ENCODE measurements around the gene PARP1. TPM values are rescaled to one million over a fixed set of nuclear protein-coding genes. Genes with fewer than 3 reads are reported as not detected.
"Not testable (repeated sequence)": the region's sequence is repeated elsewhere in the genome, so short reads cannot be mapped to it uniquely, and the experiment has no call there.

PARP1 gene
- polyA plus RNA-seq, 1 donor from 2014 or later: 321 TPM

GRCh38 chr1:226349081-226349480 lies 58.8 kb downstream of the PARP1 start:
- Mint-ChIP-seq H3K4me3 (peak overlapping the region in 2 of 4 donors; percentile 37 to 63), H3K27me3 (no peaks in the 10 kb centered on the region), H3K27ac (peak overlapping the region in 1 of 3 donors; percentile 6), H3K36me3 (peaks cover 2% of the 10 kb centered on the region), H3K4me1 (peaks cover 29 to 39% (median 35%) of the 10 kb centered on the region in 3 donors), H3K9me3 (no peaks in the 10 kb centered on the region)

GRCh38 chr1:226344441-226345259 lies 63.2 kb downstream of the PARP1 start:
- H3K4me3 Mint-ChIP-seq: peak overlapping the region in 2 of 4 donors; percentile 50 to 71
- peak overlapping the region in 2 of 3 donors; percentile 54 to 83 for H3K27ac Mint-ChIP-seq
- H3K36me3 Mint-ChIP-seq: peaks cover 2% of the 10 kb centered on the region
- H3K4me1 Mint-ChIP-seq: peaks cover 15 to 26% (median 15%) of the 10 kb centered on the region in 3 donors
- H3K27me3 Mint-ChIP-seq: peaks cover 2% of the 10 kb centered on the region
- peaks cover 0 to 6% (median 0%) of the 10 kb centered on the region in 3 donors for H3K9me3 Mint-ChIP-seq

GRCh38 chr1:226342656-226343055 lies 65.2 kb downstream of the PARP1 start:
- Mint-ChIP-seq H3K9me3 (peaks cover 0 to 6% (median 0%) of the 10 kb centered on the region in 3 donors), H3K4me3 (no peak overlapping the region), H3K27me3 (peaks cover 2% of the 10 kb centered on the region), H3K36me3 (peaks cover 2% of the 10 kb centered on the region), H3K27ac (peak overlapping the region in 1 of 3 donors; percentile 53), H3K4me1 (peaks cover 9 to 15% (median 14%) of the 10 kb centered on the region in 3 donors)

GRCh38 chr1:226340111-226340510 lies 67.8 kb downstream of the PARP1 start:
- H3K27me3 Mint-ChIP-seq, H3K9me3 Mint-ChIP-seq, H3K4me3 Mint-ChIP-seq, H3K27ac Mint-ChIP-seq, H3K36me3 Mint-ChIP-seq: not testable (repeated sequence)
- peaks cover 8 to 13% (median 12%) of the 10 kb centered on the region in 3 donors for H3K4me1 Mint-ChIP-seq

GRCh38 chr1:226337276-226337875 lies 70.5 kb downstream of the PARP1 start:
- Mint-ChIP-seq H3K36me3 (peaks cover 2% of the 10 kb centered on the region), H3K4me3 (no peak overlapping the region), H3K27me3 (peaks cover 2% of the 10 kb centered on the region), H3K27ac (no peak overlapping the region), H3K4me1 (peaks cover 4 to 5% (median 5%) of the 10 kb centered on the region in 3 donors), H3K9me3 (peaks cover 0 to 6% (median 0%) of the 10 kb centered on the region in 3 donors)

- Mint-ChIP-seq H3K4me3 (no peak overlapping the region), H3K27ac (peak overlapping the region in 1 of 3 donors; percentile 64), H3K27me3 (no peaks in the 10 kb centered on the region)
These were observed 72.2 kb downstream of the PARP1 start for GRCh38 chr1:226335661-226336060.

GRCh38 chr1:226332947-226333346 lies 74.9 kb downstream of the PARP1 start:
- Mint-ChIP-seq H3K4me3 (peak overlapping the region in 3 of 4 donors; percentile 9 to 83 (median 58)), H3K27me3 (no peaks in the 10 kb centered on the region), H3K27ac (peak overlapping the region in 1 of 3 donors; percentile 63), H3K9me3 (no peaks in the 10 kb centered on the region), H3K36me3 (no peaks in the 10 kb centered on the region), H3K4me1 (peaks cover 4 to 5% (median 5%) of the 10 kb centered on the region in 3 donors)

More at GRCh38 chr1:226335661-226336060, 72.2 kb downstream of the PARP1 start:
- Mint-ChIP-seq H3K9me3 (peaks cover 0 to 5% (median 0%) of the 10 kb centered on the region in 3 donors), H3K36me3 (peaks cover 2% of the 10 kb centered on the region), H3K4me1 (peaks cover 4 to 5% (median 5%) of the 10 kb centered on the region in 3 donors)

GRCh38 chr1:226329237-226329636 lies 78.7 kb downstream of the PARP1 start:
- no peak overlapping the region for H3K27ac Mint-ChIP-seq
- no peak overlapping the region for H3K4me3 Mint-ChIP-seq
- H3K4me1 Mint-ChIP-seq: peaks cover 4 to 5% (median 5%) of the 10 kb centered on the region in 3 donors
- no peaks in the 10 kb centered on the region for H3K27me3 Mint-ChIP-seq
- no peaks in the 10 kb centered on the region for H3K9me3 Mint-ChIP-seq
- no peaks in the 10 kb centered on the region for H3K36me3 Mint-ChIP-seq

GRCh38 chr1:226327761-226328162 lies 80.1 kb downstream of the PARP1 start:
- no peaks in the 10 kb centered on the region for H3K36me3 Mint-ChIP-seq
- no peaks in the 10 kb centered on the region for H3K9me3 Mint-ChIP-seq
- H3K4me3 Mint-ChIP-seq: no peak overlapping the region
- no peaks in the 10 kb centered on the region for H3K4me1 Mint-ChIP-seq
- H3K27ac Mint-ChIP-seq: no peak overlapping the region
- H3K27me3 Mint-ChIP-seq: no peaks in the 10 kb centered on the region

GRCh38 chr1:226325178-226325577 lies 82.7 kb downstream of the PARP1 start:
- Mint-ChIP-seq H3K36me3 (no peaks in the 10 kb centered on the region), H3K27ac (no peak overlapping the region)

GRCh38 chr1:226324479-226324878 lies 83.4 kb downstream of the PARP1 start:
- peaks cover 0 to 1% (median 0%) of the 10 kb centered on the region in 3 donors for H3K9me3 Mint-ChIP-seq
- no peaks in the 10 kb centered on the region for H3K36me3 Mint-ChIP-seq
- H3K27ac Mint-ChIP-seq: peak overlapping the region in 1 of 3 donors; percentile 76
- no peaks in the 10 kb centered on the region for H3K4me1 Mint-ChIP-seq
- H3K4me3 Mint-ChIP-seq: no peak overlapping the region
- H3K27me3 Mint-ChIP-seq: peaks cover 5% of the 10 kb centered on the region

More at GRCh38 chr1:226325178-226325577, 82.7 kb downstream of the PARP1 start:
- Mint-ChIP-seq H3K9me3 (peaks cover 0 to 1% (median 0%) of the 10 kb centered on the region in 3 donors), H3K4me3 (no peak overlapping the region), H3K27me3 (peaks cover 5% of the 10 kb centered on the region), H3K4me1 (no peaks in the 10 kb centered on the region)

- H3K27ac Mint-ChIP-seq: no peak overlapping the region
- H3K36me3 Mint-ChIP-seq: no peaks in the 10 kb centered on the region
- H3K27me3 Mint-ChIP-seq: peaks cover 5% of the 10 kb centered on the region
- H3K9me3 Mint-ChIP-seq: peaks cover 0 to 1% (median 0%) of the 10 kb centered on the region in 3 donors
- no peak overlapping the region for H3K4me3 Mint-ChIP-seq
- no peaks in the 10 kb centered on the region for H3K4me1 Mint-ChIP-seq
These were observed 84.9 kb downstream of the PARP1 start for GRCh38 chr1:226322986-226323385.

GRCh38 chr1:226320930-226321329 lies 87.0 kb downstream of the PARP1 start:
- Mint-ChIP-seq H3K36me3 (no peaks in the 10 kb centered on the region), H3K9me3 (peaks cover 0 to 1% (median 0%) of the 10 kb centered on the region in 3 donors), H3K4me3 (no peak overlapping the region), H3K4me1 (no peaks in the 10 kb centered on the region), H3K27me3 (peaks cover 7% of the 10 kb centered on the region), H3K27ac (no peak overlapping the region)

GRCh38 chr1:226318471-226318870 lies 89.4 kb downstream of the PARP1 start:
- H3K4me3 Mint-ChIP-seq: no peak overlapping the region
- H3K36me3 Mint-ChIP-seq: peaks cover 1% of the 10 kb centered on the region
- no peaks in the 10 kb centered on the region for H3K4me1 Mint-ChIP-seq
- H3K27me3 Mint-ChIP-seq: peaks cover 7% of the 10 kb centered on the region
- H3K9me3 Mint-ChIP-seq: peaks cover 0 to 1% (median 0%) of the 10 kb centered on the region in 3 donors
- no peak overlapping the region for H3K27ac Mint-ChIP-seq

GRCh38 chr1:226314055-226314454 lies 93.8 kb downstream of the PARP1 start:
- H3K27me3 Mint-ChIP-seq: peaks cover 4% of the 10 kb centered on the region
- no peak overlapping the region for H3K4me3 Mint-ChIP-seq
- no peaks in the 10 kb centered on the region for H3K9me3 Mint-ChIP-seq
- no peak overlapping the region for H3K27ac Mint-ChIP-seq
- H3K4me1 Mint-ChIP-seq: peaks cover 0 to 5% (median 5%) of the 10 kb centered on the region in 3 donors
- H3K36me3 Mint-ChIP-seq: peaks cover 1% of the 10 kb centered on the region
